Raji (cell line): Measurements from ENCODE around the gene FXYD6.

Experiments
- POLR2A ChIP-seq: IDR thresholded peaks from 2 replicates; pipeline ENCODE4 v1.6.1; 2011; ENCODE audit warnings: low read depth, low read length, control low read depth; ENCODE audit not compliant: insufficient read depth

Gene FXYD6

GRCh38 chr11:117868815-117869561, 7.5 kb downstream of the FXYD6 start:
- TF ChIP-seq POLR2A = no peak

DNA sequence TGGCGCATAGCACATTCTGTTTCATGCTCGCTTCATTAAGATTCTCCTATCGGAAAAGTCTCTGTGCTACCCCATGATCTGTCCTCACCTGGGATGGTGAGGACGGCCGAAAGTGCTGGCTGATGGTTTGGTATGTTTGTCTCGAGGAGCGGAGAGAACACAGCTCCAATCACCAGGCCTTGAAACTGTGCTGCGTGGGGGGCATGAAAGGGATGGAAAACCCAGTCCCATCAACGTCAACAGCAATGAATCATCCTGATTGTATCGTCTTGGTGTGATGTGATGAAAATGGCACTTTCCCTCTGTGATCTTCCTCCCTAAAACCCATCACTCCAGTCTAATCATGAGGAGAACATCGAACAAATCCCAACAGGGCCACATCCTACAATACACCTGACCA, 8.4 kb downstream of the FXYD6 start:
- no peak for TF ChIP-seq POLR2A

- TF ChIP-seq POLR2A = no peak
These were observed 9.9 kb downstream of the FXYD6 start for GRCh38 chr11:117866526-117866925.

GRCh38 chr11:117863383-117863782, 13.1 kb downstream of the FXYD6 start:
- no peak for TF ChIP-seq POLR2A

DNA sequence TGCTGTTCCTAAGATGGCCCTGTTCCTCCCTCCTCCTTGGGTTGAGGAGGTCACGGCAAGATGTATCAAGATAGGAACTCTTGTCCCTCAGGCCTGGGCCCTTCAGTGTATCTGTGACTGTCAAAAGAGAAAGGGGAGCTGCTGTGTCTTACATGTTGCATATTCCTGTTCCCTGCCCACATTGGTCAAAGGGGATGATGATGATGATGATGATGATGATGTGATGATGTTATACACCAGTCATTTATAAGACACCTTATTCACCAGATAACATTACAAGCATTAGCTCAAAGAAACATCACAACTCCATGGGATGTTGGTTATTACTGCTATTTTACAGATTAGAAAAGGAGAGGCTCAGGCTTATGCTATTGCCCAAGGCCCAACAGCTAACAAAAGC, 13.7 kb downstream of the FXYD6 start:
- TF ChIP-seq POLR2A = no peak

- TF ChIP-seq POLR2A = no peak
These were observed 14.3 kb downstream of the FXYD6 start for GRCh38 chr11:117862019-117862725.

- TF ChIP-seq POLR2A = no peak
These were observed 15.1 kb downstream of the FXYD6 start for GRCh38 chr11:117861151-117862018.

DNA sequence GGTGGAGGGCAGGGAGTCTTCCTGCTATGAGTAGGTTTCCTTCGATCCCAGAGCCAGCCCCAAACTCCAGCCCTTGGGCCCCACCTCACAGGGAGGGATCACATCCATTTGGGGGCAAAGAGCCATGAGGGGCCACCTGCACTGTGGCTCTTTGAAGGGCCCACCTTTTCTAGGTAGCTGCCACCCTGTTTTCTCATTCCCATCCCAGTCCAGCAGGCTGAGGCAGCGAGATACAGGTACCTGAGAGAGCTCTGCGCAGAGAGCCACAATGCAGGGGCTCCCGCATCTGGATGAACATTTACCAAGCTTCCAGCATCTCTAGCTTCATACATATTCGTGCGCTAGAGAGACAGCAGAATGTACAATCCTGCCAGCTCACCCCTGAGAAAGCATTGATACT, 16.3 kb downstream of the FXYD6 start:
- TF ChIP-seq POLR2A = no peak

GRCh38 chr11:117859488-117860112, 16.9 kb downstream of the FXYD6 start:
- TF ChIP-seq POLR2A = no peak

DNA sequence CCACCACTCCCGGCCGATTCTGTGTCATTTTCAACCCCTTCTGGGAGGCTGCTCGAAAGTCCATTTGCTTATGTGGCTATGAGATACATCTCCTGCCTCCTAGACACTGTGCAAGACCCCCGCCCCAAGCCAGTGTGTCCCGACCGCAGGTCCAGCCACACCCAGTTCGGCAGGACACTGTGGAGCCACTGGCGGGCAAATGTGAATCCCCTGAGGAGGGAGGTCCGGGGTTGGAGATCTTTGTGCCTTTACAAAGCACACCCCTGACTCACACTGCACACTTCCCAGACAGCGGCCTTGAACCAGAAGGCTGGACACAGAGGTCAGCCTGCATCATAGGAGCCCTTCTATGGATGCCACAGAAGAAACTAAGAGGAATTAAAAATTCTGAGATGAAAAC, 17.4 kb downstream of the FXYD6 start:
- no peak for TF ChIP-seq POLR2A

DNA sequence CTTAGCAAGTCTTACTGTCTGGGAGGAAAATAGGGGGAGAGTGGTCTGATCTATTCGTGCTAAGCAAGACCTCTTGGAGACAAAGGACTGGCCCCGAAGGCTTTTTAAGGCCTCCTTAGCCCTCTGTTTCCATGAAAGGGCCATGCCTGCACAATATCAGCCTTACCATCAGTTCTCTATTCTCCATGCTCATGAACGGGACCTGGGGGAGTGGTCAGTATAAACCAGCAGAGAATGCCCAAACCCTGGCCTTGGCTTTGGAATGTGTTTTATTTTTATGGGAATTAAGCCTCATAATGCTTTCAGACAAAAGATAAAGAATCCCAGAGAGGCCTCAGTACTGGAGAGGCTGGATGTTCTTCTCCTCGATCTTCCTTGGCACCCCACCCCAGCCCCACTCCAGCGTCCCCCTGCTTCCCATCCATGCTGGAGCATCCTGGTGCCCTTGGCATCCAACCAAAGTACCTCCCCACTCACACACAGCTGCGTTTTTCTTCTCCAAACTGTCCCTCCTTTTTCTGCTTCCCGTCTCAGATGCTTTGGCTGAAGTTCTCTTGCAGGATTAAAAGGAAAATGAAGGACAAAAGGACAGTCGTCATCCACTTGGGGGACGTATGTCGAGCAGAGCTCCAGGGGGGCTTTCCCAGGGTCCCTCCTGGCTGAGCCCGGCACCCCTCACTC, 18.6 kb downstream of the FXYD6 start:
- TF ChIP-seq POLR2A = no peak

DNA sequence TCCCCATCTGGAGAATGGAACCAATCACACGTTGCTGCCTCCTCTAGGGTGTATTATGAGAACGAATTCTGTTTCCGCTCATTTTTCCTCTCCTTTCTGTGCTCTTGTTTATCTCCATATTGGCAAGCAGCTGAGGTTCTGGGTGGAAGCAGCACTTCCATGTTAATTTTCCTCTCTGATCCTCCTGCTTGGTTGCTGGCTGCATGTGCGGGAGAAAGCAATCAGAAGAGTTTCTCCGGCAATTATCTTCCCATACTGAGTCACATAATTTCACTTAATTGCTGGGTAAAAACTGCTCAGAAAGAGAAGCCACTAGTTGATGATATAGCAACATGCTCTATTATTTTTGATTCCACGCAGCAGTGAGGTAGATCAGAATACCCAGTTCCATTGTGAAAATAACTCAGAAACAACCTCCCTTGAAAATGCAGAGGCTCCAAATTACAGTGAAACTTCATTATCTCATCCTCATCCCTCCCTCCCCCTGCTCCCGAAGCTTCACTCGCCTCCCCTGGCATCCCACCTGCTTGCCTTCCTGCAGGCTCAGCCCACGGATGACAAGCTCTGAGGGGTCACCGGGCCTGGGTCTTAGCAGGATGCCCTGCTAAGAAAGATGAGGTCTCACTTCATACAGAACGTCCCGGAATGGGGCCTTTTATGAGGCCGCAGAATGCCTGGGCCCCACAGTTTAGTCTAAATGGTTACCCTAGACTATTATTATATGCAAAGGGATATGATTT, 20.4 kb downstream of the FXYD6 start:
- TF ChIP-seq POLR2A = no peak

GRCh38 chr11:117855186-117855845, 21.1 kb downstream of the FXYD6 start:
- TF ChIP-seq POLR2A = no peak

GRCh38 chr11:117852309-117852708, 24.1 kb downstream of the FXYD6 start:
- TF ChIP-seq POLR2A = no peak

GRCh38 chr11:117851852-117852251, 24.6 kb downstream of the FXYD6 start:
- TF ChIP-seq POLR2A = no peak
